HG02610 (cell line): ENCODE results near the gene HLA-B.
"Not testable (repeated sequence)": the region's sequence is repeated elsewhere in the genome, so short reads cannot be mapped to it uniquely, and the experiment has no call there.

Experiments
- ATAC-seq: cut with Tn5 transposase; IDR thresholded peaks from one replicate; pipeline ENCODE4 v1.9.1; 2021; ENCODE audit warnings: mild to moderate bottlenecking, moderate library complexity; ENCODE audit not compliant: unreplicated experiment

Gene HLA-B

DNA sequence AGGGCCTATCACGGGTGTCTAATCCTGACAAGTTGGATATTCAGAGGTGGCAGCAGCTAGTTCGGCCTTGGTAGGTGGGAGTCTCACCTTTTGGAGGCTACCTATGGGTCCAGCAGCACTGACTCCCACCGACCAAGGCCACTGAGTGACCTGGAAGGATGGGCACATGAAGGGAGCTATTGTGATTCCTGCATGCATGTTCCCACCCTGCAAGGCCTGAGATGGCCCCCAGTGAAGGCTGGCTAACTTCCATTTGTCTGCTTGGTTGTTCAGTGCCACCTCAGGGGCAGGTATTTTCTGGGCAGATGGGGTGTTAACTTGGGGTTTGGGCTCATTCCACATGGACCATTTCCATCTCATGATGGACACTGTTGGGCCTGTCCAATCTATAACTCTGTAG, 28.1 kb upstream of the HLA-B start:
- ATAC-seq = no peak

DNA sequence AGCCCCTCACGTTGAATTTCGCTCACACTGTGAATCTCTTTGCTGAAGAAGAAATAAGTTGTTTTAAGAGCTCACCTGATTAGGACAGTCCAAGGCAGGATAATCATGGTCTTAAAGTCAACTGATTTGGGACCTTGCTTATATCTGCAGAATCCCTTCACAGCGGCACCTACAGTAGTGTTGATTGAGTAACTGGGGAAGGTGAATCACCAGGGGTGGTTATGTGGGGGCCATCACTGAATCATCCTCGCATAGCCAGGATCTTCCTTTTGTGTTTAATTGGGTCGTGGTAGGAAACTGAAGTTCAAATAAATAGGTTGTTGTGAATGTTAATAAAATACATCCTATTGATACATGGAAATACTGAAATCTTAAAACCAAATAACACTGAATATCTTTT, 26.2 kb upstream of the HLA-B start:
- no peak for ATAC-seq

DNA sequence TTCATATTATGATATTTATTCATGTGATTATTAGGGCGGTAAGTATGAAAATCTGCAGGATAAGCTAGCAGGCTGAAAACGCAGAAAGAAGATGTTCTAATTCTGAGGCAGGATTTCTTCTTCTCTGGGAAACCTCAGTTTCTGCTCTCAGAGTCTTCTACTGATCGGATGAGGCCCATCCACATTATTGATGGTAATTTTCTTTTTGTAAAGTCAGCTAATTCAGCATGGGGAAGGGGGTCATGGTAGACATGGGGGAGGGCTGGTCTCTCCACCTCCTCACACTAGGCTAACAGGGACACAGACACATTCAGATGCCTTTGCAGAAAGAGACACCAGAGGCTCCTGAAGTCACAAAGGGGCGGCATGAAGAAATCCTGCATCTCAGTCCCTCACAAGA, 24.7 kb upstream of the HLA-B start:
- ATAC-seq = no peak

DNA sequence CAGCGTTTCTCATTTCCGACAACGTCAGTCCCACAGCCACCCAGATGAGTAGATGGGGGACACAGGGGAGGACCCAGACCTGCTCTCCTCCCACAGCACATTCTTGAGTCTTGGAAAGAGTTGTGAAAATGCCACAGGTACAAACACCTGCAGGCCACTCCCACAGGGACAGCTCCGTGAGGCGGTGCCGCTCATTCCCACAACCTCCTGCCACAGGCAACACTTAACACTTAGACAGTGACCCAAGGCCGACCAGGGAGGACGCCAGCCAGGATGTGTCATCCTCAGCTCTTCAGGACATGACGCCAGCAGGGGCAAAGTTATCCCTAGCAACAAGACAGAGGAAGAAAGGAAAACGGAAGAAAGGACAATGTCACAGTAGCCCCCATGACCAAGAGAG, 22.9 kb upstream of the HLA-B start:
- ATAC-seq = no peak

DNA sequence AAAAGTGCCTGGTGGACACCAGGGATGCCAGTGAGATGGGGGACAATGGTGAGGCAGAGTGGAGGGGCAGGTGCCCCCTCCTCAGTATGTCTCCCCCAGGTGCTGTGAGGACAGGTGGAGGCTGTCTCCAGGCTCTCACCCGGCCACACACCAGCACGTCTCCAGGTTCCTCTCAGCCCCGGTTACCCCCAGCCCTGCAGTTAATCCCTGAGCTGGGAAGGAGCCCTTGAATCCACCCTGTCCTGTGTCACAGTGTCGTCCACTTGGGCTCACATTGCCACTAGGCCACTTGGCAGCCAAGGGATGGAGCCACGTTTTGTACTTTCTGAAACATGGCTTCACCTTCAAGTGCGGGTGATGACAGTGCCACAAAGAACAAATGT, 21.7 kb upstream of the HLA-B start:
- ATAC-seq = no peak

DNA sequence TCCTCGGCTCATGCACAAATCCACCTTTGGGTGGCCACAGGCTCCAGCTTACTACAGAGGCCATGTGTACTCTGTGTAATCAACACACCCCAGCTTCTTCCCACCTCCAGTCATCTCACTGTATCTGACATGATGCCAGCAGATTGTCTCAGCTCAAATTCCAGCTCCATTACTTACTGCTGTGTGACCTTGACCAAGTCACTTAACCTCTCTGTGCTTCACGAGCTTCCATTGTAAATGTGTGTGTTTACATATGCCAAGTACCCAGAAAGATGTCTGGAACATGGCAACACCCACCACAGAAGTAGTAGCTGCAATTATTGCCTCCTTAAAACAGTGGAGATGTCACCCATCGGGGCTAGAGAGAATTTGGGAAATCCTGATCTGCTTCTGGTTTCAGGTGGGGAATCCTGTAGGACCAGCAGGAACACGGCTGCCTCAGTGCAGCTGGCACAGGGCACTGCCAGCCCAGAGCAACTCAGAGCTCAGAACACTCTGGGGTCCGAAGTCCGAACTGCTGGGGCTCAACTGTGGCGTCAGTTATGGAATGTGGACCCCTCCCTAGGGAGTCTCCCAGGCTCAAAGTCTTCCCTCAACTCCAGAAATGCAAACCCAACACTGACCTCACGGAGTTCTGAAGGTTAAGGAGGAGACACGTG, 21.2 kb upstream of the HLA-B start:
- no peak for ATAC-seq

GRCh38 chr6:31377029-31377428, 20.1 kb upstream of the HLA-B start:
- ATAC-seq = no peak

GRCh38 chr6:31375699-31376098, 18.7 kb upstream of the HLA-B start:
- ATAC-seq = no peak

DNA sequence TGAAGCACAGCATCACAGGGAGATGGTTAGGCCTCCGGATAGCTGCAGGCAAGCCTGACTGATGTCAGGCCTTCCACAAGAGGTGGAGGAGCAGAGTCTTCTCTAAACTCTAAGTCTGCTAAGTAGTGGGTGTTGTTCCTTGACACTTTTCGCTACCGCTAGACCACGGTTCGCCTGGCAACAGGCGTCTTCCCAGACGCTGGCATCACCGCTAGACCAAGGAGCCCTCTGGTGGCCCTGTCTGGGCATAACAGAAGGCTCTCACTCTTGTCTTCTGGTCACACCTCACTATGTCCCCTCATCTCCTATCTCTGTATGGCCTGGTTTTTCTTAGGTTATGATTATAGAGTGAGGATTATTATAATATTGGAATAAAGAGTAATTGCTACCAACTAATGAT, 17.1 kb upstream of the HLA-B start:
- not testable (repeated sequence) for ATAC-seq

DNA sequence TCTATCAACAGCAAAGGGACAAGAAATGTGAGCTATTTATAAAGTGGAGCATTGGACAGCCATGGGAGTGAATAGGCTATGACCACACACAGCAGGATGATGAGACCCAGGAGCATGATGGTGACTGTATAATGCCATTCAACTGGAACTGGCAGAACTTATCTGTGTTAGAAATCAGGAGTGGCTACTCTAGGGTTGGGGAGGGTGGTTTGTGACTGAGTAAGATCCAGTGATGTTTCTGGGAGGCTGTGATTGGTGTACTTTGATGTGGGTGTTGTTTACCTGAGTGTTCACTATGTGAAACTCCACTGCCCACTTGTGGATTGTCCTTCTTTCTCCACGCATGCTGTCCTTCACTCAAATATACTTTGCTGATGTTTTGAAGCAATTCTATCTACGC, 11.5 kb upstream of the HLA-B start:
- no peak for ATAC-seq

DNA sequence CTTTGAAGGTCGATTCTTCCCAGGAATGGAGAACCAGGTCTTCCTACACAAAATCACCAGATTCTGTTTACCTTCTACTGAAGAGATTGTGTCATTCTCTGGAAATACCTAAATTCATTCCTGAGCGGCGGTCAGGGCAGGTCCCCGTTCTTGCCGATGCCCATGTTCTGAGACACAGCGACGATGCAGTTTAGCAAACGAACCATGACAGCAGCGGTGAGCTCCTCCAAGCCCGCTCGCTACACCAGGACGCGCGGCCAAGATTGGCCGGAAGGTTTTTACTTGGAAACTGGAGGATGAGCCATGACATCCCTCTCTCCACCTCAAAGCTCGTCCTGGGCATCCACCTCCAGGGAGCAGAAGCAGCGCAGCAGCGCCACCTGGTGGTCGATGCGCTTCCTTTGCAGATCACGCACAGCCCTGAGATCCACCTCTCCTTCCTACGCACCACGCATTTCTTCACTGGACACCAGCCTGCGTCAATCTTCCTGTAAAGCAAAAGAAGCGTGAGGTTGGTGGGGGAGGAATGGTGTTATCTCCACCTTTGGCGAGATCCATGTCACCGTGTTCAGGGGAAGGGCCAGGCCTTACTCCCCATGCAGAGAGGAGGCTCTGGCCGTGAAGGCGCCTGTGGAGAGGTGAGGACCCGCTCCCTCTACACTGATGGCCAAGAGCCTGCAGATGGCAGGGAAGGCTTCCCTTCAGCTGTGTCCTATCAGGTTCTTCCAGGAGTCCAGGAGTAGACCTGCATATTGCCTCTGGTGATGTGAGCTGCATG, 9.9 kb upstream of the HLA-B start:
- ATAC-seq = peak; percentile 81

DNA sequence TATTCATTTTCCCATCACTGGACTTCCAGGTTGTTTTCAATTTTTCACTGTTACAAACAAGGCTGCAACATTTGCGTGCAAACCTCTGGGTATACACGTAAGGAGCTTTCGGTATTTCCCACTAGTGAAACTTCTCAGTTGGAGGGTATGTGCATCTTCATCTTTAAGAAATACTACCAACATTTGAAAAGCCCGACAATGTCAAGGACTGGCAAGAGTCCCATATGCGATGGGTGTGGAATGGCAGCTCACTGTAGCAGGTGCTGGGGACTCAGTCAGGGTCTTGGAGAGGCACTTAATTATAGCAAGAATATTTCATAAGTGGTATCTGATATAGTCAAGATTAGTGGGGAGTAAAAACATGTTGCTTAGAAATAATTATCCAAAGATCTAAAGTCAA, 8.9 kb upstream of the HLA-B start:
- no peak for ATAC-seq

DNA sequence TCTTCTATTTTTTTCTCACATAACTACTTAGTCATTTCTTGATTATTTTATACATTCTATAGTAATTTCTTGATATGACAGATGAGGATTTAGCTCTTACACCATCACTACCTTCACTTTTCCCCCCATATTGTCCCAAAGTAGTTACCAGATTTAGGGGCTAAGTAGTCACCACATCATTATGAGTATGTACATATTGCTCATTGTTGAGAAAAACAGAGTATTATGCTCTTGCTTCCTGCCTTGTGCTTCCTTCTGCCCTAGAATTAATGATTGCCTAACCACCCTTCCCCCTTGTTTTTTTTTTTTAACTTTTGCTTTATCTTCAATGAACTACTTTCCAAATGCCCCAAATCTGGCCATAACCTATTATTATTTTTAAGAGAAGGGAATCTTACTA, 6.8 kb upstream of the HLA-B start:
- no peak for ATAC-seq

GRCh38 chr6:31362751-31363150, 5.8 kb upstream of the HLA-B start:
- no peak for ATAC-seq

GRCh38 chr6:31359581-31359980, 2.6 kb upstream of the HLA-B start:
- ATAC-seq = no peak

DNA sequence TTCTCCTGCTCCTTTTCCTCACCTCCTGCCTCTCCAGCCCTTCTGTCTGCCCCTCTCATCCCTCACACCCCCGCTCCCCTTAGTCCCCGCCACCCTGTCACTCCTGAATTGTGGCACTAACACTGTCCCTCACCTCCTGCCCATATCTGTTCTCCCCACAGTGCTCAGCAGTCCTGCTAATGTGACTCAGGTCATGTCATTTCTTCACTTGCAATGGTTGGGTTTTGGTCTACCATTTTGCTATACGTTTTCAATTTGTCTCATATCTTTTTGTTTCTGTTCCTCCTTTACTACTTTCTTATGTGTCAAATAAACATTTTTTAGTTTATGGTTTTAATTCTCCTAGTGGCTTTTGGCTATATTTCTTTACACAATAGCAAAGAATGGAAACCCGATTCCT, 1.3 kb upstream of the HLA-B start:
- no peak for ATAC-seq

- no peak for ATAC-seq
These were observed 907 bp upstream of the HLA-B start for GRCh38 chr6:31357886-31358285.

DNA sequence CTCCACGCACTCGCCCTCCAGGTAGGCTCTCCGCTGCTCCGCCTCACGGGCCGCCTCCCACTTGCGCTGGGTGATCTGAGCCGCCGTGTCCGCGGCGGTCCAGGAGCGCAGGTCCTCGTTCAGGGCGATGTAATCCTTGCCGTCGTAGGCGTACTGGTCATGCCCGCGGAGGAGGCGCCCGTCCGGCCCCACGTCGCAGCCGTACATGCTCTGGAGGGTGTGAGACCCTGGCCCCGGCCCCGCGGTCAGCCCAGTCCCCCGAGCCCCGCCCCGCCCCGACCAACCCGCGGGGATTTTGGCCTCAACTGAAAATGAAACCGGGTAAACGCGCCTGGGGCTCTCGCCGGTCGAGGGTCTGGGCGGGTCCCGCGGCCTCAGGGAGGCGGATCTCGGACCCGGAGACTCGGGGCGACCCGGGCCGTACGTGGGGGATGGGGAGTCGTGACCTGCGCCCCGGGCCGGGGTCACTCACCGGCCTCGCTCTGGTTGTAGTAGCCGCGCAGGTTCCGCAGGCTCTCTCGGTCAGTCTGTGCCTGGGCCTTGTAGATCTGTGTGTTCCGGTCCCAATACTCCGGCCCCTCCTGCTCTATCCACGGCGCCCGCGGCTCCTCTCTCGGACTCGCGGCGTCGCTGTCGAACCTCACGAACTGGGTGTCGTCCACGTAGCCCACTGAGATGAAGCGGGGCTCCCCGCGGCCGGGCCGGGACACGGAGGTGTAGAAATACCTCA, 598 bp downstream of the HLA-B start:
- ATAC-seq = no peak

DNA sequence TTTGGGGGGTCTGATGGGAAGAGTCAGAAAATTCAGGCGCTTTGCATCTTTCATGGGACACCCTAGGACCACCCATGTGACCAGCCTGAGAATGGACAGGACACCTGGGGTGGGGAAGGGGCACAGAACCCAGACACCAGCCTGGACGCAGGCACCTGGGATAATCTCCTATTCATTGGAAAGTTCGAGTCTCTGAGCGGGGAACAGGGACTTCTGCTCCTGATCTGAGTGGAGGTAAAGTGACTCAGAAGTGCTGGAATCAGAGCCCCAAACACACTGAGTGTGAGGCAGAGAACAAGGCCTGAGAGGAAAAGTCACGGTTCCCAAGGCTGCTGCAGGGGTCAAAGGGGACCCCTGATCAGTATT, 1.4 kb downstream of the HLA-B start:
- no peak for ATAC-seq

- no peak for ATAC-seq
These were observed 2.0 kb downstream of the HLA-B start for GRCh38 chr6:31354864-31355582.

- ATAC-seq = no peak
These were observed 2.7 kb downstream of the HLA-B start for GRCh38 chr6:31354158-31354863.
